MM.1S (cell line): Measurements from ENCODE around the gene SWT1.

Experiments used
- DNase-seq: peaks from one replicate; pipeline ENCODE4 v3.0.0-alpha.2; 2015
- H2AFZ ChIP-seq: fragments of 300-600 bp; sonication (generic); 2 replicates; pipeline ENCODE4 v1.6.0; 2016; ENCODE audit warnings: antibody characterized with exemption, low read length
- H3F3A ChIP-seq: fragments of 300-600 bp; sonication (generic); 2 replicates; pipeline ENCODE4 v1.6.1; 2016; ENCODE audit warnings: mild to moderate bottlenecking, antibody characterized with exemption, low read length, moderate library complexity, mixed read lengths; ENCODE audit not compliant: insufficient read depth
- H3K27ac ChIP-seq: fragments of 300-600 bp; sonication (generic); 2 replicates; pipeline ENCODE4 v1.5.1; 2016; ENCODE audit warnings: mild to moderate bottlenecking, low read length
- H3K27me3 ChIP-seq: fragments of 300-600 bp; sonication (generic); replicated peaks from 2 replicates; pipeline ENCODE4 v1.6.0; 2016; ENCODE audit warnings: low read length; ENCODE audit not compliant: insufficient read depth
- H3K36me3 ChIP-seq: fragments of 300-600 bp; sonication (generic); replicated peaks from 2 replicates; pipeline ENCODE4 v1.6.1; 2016; ENCODE audit warnings: mild to moderate bottlenecking, low read length, mixed read lengths; ENCODE audit not compliant: insufficient read depth
- H3K4me1 ChIP-seq: fragments of 300-600 bp; sonication (generic); 2 replicates; pipeline ENCODE4 v1.6.1; 2016; ENCODE audit warnings: low read length, mixed read lengths
- H3K4me2 ChIP-seq: fragments of 300-600 bp; sonication (generic); 2 replicates; pipeline ENCODE4 v1.6.0; 2016; ENCODE audit warnings: low read depth, low read length
- H3K4me3 ChIP-seq: fragments of 300-600 bp; sonication (generic); 2 replicates; pipeline ENCODE4 v1.5.1; 2016; ENCODE audit warnings: low read length, mixed read lengths
- H3K79me2 ChIP-seq: fragments of 300-600 bp; sonication (generic); 2 replicates; pipeline ENCODE4 v1.6.1; 2016; ENCODE audit warnings: mixed run types, low read length, mixed read lengths
- H3K9ac ChIP-seq: fragments of 300-600 bp; sonication (generic); 2 replicates; pipeline ENCODE4 v1.6.1; 2016; ENCODE audit warnings: low read length, mixed read lengths
- H3K9me2 ChIP-seq: fragments of 300-600 bp; sonication (generic); replicated peaks from 2 replicates; pipeline ENCODE4 v1.6.1; 2016; ENCODE audit warnings: mild to moderate bottlenecking, low read length, mixed read lengths; ENCODE audit not compliant: insufficient read depth
- H3K9me3 ChIP-seq: fragments of 300-600 bp; sonication (generic); replicated peaks from 2 replicates; pipeline ENCODE4 v1.6.1; 2016; ENCODE audit warnings: mild to moderate bottlenecking, low read length, mixed read lengths; ENCODE audit not compliant: insufficient read depth
- H4K20me1 ChIP-seq: fragments of 300-600 bp; sonication (generic); 2 replicates; pipeline ENCODE4 v1.6.1; 2016; ENCODE audit warnings: mild to moderate bottlenecking, low read length, moderate library complexity, mixed read lengths; ENCODE audit not compliant: insufficient read depth
- EZH2 ChIP-seq: fragments of 300-600 bp; sonication (generic); optimal IDR thresholded peaks from 2 replicates; pipeline ENCODE3; 2017; ENCODE audit warnings: low read depth, mild to moderate bottlenecking, antibody characterized with exemption, low read length, mixed read lengths
- EZH2phosphoT487 ChIP-seq: fragments of 300-600 bp; sonication (generic); IDR thresholded peaks from 2 replicates; pipeline ENCODE4 v1.6.1; 2018; ENCODE audit warnings: antibody characterized with exemption, low read length
- TF ChIP-seq, protein P1 (sequence below): fragments of 300-600 bp; sonication (generic); IDR thresholded peaks from 2 replicates; pipeline ENCODE4 v1.5.1; 2016; ENCODE audit warnings: antibody characterized with exemption, low read length, mixed read lengths

Gene SWT1

DNA sequence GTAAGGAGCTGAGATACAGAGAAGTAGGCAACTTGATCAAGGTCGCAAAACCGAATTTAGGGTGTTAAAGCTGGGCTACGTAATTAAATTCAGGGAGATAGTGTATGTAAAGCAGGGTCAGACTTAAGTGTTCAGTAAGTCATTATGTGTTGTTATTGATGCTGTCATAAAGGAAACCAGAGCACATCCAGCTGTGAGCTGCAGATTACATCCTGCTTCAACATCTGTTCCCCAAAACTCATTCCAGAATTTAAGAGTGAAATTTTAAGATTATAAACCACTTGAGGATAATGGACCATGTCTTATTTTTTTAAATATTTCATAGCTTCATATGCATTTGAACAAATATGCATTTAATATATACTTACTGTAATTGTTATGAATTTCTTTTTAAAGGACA lies 110.3 kb downstream of the SWT1 start:
- TF ChIP-seq, protein P1, sequence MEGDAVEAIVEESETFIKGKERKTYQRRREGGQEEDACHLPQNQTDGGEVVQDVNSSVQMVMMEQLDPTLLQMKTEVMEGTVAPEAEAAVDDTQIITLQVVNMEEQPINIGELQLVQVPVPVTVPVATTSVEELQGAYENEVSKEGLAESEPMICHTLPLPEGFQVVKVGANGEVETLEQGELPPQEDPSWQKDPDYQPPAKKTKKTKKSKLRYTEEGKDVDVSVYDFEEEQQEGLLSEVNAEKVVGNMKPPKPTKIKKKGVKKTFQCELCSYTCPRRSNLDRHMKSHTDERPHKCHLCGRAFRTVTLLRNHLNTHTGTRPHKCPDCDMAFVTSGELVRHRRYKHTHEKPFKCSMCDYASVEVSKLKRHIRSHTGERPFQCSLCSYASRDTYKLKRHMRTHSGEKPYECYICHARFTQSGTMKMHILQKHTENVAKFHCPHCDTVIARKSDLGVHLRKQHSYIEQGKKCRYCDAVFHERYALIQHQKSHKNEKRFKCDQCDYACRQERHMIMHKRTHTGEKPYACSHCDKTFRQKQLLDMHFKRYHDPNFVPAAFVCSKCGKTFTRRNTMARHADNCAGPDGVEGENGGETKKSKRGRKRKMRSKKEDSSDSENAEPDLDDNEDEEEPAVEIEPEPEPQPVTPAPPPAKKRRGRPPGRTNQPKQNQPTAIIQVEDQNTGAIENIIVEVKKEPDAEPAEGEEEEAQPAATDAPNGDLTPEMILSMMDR, result no peak
- no peak for TF ChIP-seq EZH2phosphoT487
- no peak for TF ChIP-seq EZH2
- DNase-seq, result no peak
- no peaks in the 10 kb centered on the region for H4K20me1 ChIP-seq
- no peak overlapping the region for H3K27ac ChIP-seq
- no peaks in the 10 kb centered on the region for H3K36me3 ChIP-seq
- no peaks in the 10 kb centered on the region for H3K79me2 ChIP-seq
- H3K9ac ChIP-seq, result no peak overlapping the region
- no peaks in the 10 kb centered on the region for H3K27me3 ChIP-seq
- no peaks in the 10 kb centered on the region for H3K9me3 ChIP-seq
- no peaks in the 10 kb centered on the region for H3K9me2 ChIP-seq
- no peak overlapping the region for H3K4me3 ChIP-seq
- no peak overlapping the region for H3K4me2 ChIP-seq
- H3K4me1 ChIP-seq, result no peaks in the 10 kb centered on the region
- no peak overlapping the region for H2AFZ ChIP-seq
- no peaks in the 10 kb centered on the region for H3F3A ChIP-seq

DNA sequence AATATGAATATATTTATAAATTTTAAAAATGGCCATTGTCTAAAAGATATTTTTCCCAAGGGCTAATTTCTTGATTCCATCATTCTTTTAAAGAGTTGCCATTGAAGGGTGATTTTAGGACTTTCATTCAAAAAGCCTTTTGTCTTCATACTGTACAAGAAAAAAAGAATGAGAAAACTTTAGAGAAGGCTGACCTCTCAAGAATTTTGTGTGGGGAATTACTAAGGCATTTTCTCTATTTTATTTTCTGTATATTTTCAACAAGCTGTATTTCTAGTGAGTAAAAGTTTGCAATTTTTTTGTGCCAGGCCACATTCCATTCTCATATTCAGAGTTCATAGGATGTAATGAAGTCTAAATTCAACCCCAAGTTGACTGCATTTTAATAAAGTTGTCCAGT lies 110.7 kb downstream of the SWT1 start:
- Histone ChIP-seq H3K79me2 (no peaks in the 10 kb centered on the region), H3K9me2 (no peaks in the 10 kb centered on the region), H2AFZ (no peak overlapping the region), H3F3A (no peaks in the 10 kb centered on the region), H3K27ac (no peak overlapping the region), H3K27me3 (no peaks in the 10 kb centered on the region), H3K36me3 (no peaks in the 10 kb centered on the region), H3K9me3 (no peaks in the 10 kb centered on the region), H3K9ac (no peak overlapping the region), H3K4me1 (no peaks in the 10 kb centered on the region), H4K20me1 (no peaks in the 10 kb centered on the region), H3K4me3 (no peak overlapping the region), H3K4me2 (no peak overlapping the region)
- TF ChIP-seq, protein P1, result no peak
- TF ChIP-seq EZH2phosphoT487, result no peak
- TF ChIP-seq EZH2, result no peak
- no peak for DNase-seq

DNA sequence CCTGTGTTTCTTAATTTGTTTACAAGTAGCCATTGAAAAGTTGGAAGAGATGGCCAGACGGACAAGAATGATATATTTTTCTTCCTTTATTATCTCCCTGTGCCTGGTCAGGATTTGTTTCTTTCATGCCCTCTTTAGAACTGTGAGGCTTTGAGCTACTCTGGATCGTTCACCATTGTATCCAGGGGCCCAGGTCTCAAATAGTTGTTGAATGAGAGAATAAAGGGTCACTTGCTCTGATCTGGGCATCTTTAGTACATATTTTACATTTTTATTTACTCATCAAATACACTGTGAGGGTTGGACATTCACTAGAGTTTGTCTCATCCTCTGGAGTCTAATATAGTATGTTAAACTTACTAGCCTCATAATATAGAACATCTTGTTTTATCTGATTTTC lies 111.4 kb downstream of the SWT1 start:
- Histone ChIP-seq H3K27me3 (no peaks in the 10 kb centered on the region), H3K36me3 (no peaks in the 10 kb centered on the region), H3K4me3 (no peak overlapping the region), H3K27ac (no peak overlapping the region), H3K4me2 (no peak overlapping the region), H4K20me1 (no peaks in the 10 kb centered on the region), H2AFZ (no peak overlapping the region), H3K9me2 (no peaks in the 10 kb centered on the region), H3K4me1 (no peaks in the 10 kb centered on the region), H3F3A (no peaks in the 10 kb centered on the region), H3K9me3 (no peaks in the 10 kb centered on the region), H3K9ac (no peak overlapping the region), H3K79me2 (no peaks in the 10 kb centered on the region)
- DNase-seq, result no peak
- TF ChIP-seq, protein P1, result no peak
- no peak for TF ChIP-seq EZH2
- no peak for TF ChIP-seq EZH2phosphoT487
